Measurements from ENCODE around the gene NBEAL2.
A peak's percentile ranks its signal among the peaks of the same experiment; 100 is the strongest.
"Not testable (repeated sequence)": the region's sequence is repeated elsewhere in the genome, so short reads cannot be mapped to it uniquely, and the experiment has no call there.

NBEAL2 gene

GRCh38 chr3:46946416-46946815 lies 33.0 kb upstream of the NBEAL2 start:
- DNase-seq, result no peak

- peak; percentile 36 for DNase-seq
Measured at GRCh38 chr3:46946856-46947545, 32.5 kb upstream of the NBEAL2 start.

- no peak for DNase-seq
Measured at GRCh38 chr3:46947546-46947901, 31.9 kb upstream of the NBEAL2 start.

GRCh38 chr3:46947981-46948791 lies 31.3 kb upstream of the NBEAL2 start:
- DNase-seq, result peak; percentile 93

GRCh38 chr3:46948830-46949671 lies 30.4 kb upstream of the NBEAL2 start:
- peak; percentile 18 for DNase-seq

GRCh38 chr3:46950177-46950576 lies 29.3 kb upstream of the NBEAL2 start:
- DNase-seq, result no peak

- no peak for DNase-seq
Measured at GRCh38 chr3:46950650-46951241, 28.7 kb upstream of the NBEAL2 start.

GRCh38 chr3:46952813-46953212 lies 26.7 kb upstream of the NBEAL2 start:
- DNase-seq, result no peak

- peak; percentile 79 for DNase-seq
Measured at GRCh38 chr3:46953234-46954010, 26.0 kb upstream of the NBEAL2 start.

GRCh38 chr3:46954178-46954577 lies 25.3 kb upstream of the NBEAL2 start:
- no peak for DNase-seq

- no peak for DNase-seq
Measured at GRCh38 chr3:46955157-46955556, 24.3 kb upstream of the NBEAL2 start.

GRCh38 chr3:46955801-46956259 lies 23.6 kb upstream of the NBEAL2 start:
- DNase-seq, result no peak

- DNase-seq, result no peak
Measured at GRCh38 chr3:46957092-46957820, 22.2 kb upstream of the NBEAL2 start.

GRCh38 chr3:46958467-46959160 lies 20.9 kb upstream of the NBEAL2 start:
- DNase-seq, result no peak

- no peak for DNase-seq
Measured at GRCh38 chr3:46959161-46959511, 20.3 kb upstream of the NBEAL2 start.

GRCh38 chr3:46960081-46960701 lies 19.3 kb upstream of the NBEAL2 start:
- no peak for DNase-seq

- DNase-seq, result no peak
Measured at GRCh38 chr3:46960835-46961234, 18.6 kb upstream of the NBEAL2 start.

GRCh38 chr3:46962427-46962826 lies 17.0 kb upstream of the NBEAL2 start:
- DNase-seq, result no peak

GRCh38 chr3:46962990-46963389 lies 16.5 kb upstream of the NBEAL2 start:
- no peak for DNase-seq

- not testable (repeated sequence) for DNase-seq
Measured at GRCh38 chr3:46964038-46964590, 15.4 kb upstream of the NBEAL2 start.

All from GF-D8 (cell line).